GM18508 (cell line): ENCODE data around the gene HINT3.
"Not testable (repeated sequence)": the region's sequence is repeated elsewhere in the genome, so short reads cannot be mapped to it uniquely, and the experiment has no call there.

Experiments used
- ATAC-seq: cut with Tn5 transposase; IDR thresholded peaks from one replicate; pipeline ENCODE4 v1.9.1; 2021; ENCODE audit warnings: moderate number of reproducible peaks; ENCODE audit not compliant: insufficient read depth, unreplicated experiment

Gene HINT3

DNA sequence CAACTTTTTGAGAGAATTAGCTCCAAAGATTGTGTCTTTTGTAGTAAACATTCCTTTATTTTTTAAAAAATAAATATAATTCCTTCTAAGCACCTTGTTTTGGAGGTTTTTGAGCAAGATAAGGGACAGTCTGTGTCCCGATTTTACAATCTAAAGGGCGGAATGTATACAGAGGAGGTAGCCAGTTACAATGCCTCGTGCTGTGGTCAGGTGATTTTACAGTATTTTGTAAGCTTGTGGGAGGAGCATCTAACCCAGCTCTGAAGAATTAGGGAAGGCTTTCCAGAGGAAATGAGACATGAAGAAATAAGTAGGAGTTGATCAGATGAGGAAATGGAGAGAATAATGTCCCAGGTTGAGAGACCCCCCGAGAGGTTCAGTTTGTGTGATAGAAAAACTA, 1.3 kb downstream of the HINT3 start:
- no peak for ATAC-seq

DNA sequence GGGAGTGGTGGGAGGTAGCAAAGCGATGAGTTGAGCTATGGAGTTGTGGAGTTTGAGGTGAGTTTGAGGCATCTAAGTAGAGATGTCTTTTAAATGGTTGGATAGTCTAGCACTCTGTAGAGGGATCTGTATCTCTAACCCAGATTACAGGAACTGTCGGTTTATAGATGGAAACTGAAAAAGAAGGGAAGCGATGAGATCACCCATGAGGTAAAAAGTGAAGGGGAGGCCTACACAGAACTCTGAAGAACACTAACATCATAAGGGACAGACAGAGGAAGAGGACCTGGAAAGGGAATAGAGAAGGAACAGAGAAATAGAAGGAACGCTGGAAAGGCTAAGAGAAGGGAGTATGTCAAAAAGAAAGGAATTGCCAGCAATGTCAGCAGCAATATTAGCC, 2.5 kb downstream of the HINT3 start:
- ATAC-seq, result no peak

DNA sequence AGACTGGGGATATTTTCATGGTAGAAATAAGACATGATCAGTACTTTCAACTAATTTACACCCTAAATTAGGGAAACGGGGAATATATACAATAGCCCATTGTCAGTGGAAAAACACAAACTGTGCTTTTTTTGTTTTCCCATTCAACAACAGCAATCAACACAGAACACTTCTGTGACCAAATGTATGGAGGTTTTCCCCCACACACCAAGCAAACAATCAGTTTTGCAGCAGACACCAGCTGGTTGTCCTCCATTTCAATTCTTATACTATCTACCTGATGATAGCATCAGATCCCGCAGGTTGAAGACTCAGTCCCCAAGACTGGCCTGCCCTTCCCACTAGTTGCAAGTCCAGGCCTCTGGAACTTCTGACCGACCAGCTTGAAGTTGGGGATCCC, 4.5 kb downstream of the HINT3 start:
- ATAC-seq, result no peak

DNA sequence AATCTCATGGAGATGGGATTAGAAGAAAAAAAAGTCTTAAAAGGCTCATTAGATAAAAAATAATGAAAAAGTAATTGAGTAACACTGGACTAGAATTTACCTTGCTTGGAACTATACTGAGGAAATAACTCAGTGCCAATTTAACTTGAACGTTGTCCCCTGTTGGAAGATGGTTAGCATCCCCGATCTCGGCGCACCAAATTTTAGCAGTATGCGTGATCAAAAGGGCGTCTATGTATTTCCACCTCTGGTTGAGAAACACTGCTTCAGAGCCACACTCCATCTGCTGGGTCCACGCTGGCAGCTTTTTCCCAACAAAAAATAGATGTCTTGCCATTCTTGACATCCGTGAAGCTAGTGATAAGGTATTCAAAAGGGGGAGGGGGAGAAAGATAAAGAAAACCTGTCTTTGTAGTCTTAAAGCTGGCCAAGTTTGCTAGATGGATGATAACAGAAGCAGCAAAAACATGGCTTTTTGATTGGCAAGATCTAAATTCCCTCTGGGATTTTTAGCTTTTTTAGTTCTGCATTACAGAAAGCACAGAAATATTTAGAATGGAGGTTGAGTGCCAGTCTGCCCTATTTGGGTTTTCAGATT, 6.4 kb downstream of the HINT3 start:
- ATAC-seq, result no peak

DNA sequence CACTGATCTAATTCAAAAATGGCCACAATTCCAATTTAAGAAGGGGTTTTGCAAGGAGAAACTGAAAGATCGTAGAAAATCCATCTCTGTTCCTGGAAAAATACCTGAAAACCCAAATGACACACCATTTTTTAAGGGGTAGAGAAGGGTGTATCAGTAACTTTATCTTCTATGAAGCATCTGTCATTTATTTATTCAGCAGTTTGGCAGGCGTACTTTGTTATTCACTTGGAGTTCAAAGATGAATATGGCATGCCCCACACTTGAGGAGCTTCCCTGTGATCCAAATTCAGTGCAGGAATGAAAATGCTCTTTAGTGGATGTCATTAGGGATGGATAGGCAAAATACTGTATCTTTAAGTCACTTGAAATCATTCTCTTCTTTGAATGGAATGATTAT, 7.2 kb downstream of the HINT3 start:
- no peak for ATAC-seq

DNA sequence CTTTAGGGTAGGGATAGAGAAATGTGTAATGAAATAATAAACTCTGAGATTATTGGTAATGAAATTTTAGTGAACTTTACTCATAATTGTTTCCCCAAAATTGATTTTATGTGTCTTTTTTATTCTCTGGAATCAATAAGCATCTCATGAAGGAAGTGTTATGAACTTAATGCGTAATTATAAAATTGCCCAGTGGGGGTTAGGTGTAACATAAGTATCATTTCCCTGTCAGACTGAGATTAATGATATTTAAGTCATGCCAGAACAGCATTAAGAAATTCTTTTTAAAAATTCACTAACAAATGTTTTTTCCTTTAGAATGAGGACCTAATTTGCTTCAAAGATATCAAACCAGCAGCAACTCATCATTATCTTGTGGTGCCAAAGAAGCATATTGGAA, 10.0 kb downstream of the HINT3 start:
- ATAC-seq, result no peak

DNA sequence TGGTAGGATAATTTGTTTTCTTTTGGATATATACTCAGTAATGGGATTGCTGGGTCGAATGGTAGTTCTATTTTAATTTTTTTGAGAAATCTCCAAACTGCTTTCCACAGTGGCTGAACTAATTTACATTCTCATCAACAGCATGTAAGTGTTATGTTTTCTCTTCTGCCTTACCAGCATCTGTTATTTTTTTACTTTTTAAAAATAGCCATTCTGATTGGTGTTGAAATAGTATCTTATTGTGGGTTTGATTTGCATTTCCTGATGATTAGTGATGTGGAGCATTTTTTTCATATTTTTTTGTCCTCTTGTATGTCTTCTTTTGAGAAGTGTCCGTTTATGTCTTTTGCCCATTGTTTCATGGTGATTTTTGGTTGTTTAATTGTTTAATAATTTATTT, 11.9 kb downstream of the HINT3 start:
- ATAC-seq, result no peak

DNA sequence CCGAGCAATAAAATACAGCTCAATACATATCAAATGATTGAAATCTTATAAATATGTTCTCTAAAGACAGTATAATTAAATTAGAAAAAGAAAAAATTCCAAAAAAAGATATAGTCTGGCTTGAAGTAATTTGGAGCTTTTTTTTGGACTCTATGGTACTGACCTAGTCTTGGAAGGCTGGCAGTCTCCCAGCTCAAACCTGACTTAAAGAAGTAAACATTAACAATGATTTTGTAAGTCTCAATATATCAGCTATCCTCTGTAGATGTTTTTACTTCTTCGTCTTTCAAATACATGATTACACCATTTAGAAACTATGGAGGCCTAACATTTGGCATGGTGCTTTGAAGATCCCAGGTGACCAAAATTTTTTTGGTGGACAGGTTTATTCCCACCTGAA, 14.2 kb downstream of the HINT3 start:
- ATAC-seq, result no peak

DNA sequence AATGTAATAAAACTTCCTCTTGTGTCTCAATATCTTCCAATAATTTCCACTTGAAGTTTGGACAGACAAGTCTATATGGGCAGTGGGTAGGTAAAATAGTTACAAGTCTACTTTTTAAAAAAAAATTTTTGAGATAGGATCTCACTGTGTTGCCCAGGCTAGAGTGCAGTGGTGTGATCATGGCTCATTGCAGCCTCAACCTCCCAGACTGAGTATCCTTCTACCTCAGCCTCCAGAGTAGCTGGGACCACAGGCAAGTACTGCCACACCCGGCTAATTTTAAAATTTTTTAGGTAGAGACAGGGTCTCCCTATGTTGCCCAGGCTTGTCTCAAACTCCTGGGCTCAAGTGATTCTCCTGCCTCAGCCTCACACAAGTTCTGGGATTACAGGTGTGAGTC, 15.9 kb downstream of the HINT3 start:
- not testable (repeated sequence) for ATAC-seq

DNA sequence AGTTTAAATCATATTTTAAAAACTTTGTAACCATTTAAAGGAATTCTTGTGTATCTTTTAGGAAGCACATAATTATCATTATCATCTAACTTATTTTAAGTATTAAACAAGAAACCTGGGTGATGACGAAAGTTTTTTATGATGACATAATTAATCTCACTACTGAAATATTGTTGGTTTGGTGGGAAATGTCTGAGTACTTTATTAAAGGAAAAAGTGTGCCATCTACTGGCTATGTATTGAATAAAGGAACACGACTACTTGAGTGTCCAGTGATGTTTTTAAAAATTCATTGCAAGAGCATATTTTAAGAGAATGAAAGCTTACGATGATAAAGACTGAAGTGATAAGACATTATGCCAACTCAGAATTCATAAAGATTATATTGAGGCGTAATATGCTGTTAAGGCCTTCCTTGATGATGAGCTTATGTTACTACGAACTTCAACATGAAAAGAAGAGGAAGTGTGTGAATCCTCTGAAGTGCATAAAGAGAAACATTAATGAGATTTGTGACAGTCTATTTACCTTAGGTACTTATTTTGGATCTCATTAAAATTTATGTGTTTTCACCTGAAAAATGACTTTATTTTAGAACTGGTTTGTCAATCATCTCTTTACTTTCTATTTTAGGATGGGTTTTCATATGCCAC, 17.8 kb downstream of the HINT3 start:
- peak; percentile 66 for ATAC-seq

DNA sequence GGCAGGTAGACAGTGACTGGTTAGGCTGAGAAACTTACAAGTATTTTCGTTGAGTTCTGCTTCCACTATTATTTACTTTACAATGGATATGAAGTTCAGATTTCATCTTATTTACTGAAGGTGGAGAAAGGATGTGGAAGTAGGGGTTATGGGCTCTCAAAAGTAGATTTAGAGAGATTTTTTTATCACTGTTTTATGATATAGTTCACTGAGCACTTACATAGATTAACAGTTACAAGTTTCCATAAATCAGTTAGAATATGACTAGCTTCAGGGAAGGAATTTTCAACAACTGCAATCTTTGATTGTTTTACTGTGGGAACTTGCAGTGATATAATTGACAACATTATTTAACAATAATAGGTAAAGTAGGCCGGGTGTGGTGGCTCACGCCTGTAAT, 22.5 kb downstream of the HINT3 start:
- ATAC-seq, result no peak

DNA sequence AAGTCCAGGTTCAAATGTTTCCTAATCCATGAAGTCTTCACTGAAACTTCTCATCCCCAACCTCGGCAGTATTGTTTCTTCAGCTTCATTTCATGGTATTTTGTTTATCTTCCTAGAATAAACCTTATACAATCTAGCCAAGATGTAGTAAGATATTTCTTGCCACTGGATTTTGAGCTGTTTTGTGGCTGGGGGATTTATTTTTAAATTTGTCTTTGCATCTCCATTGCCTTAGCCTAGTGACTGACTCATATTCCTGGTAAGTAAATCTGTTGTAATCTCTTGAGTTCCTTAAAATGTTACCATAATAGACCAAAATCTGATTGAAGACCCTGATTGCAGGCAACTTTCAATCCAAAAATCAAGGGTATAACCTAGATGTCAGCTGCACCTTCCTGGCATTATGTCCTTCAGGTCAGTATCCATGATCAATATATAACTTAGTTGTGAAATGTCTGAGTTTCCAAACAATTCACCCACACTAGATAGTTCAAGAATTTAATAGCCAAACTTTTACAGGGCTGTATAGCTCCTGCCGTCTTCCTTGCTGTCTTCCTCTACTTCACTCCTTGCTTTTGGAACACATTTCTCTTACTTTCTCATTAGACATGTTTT, 25.1 kb downstream of the HINT3 start:
- no peak for ATAC-seq

DNA sequence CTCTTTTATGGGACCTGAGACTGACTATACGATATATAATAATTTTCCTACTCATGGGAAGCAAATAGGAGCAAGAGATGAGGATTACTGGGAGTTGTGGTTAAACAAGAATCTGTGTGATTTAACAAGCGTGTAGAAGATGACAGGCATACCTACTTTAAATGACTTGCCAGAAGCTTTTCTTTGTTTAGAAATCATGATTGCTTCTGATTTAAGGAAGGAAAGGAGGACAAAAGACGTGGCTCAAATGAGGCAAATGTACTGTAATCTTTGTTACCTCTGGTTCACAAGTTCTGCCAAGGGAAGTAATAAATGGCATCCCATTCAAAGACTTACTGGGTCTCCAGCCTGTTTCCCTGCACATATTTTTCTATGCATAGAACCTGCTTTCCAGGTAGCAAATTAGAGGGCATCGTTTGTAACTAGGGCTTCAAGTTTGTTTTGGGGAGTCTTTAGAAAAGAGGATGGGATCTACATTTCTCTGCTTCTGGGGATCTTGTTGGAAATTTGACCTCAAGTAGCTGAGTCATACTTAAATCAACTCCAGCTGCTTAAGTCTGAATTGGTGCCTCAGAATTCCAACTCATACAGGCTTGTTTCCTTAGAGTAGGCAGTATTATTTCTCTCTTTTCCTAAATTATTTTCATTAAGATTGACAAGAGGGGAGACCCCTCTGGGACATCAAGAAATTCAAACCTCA, 26.8 kb downstream of the HINT3 start:
- no peak for ATAC-seq

DNA sequence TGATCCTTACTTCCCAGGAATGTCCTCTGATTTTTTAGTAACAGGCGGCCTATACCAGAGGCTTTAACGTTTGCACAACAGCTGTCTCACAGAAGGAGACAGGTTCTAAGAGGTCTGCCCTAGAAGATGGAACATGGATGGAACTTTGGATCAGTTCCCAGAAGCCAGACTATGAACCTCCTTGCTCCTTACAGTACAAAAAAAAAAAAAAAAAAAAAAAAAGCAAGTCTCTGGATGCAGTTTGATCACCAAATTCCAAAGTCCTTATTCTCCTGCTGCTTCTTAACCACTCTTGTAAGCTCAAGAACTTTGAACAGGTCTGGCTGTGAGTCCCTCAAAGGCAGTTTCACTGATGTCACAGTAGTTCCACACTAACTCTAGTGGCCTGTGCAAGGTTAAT, 27.7 kb downstream of the HINT3 start:
- no peak for ATAC-seq

DNA sequence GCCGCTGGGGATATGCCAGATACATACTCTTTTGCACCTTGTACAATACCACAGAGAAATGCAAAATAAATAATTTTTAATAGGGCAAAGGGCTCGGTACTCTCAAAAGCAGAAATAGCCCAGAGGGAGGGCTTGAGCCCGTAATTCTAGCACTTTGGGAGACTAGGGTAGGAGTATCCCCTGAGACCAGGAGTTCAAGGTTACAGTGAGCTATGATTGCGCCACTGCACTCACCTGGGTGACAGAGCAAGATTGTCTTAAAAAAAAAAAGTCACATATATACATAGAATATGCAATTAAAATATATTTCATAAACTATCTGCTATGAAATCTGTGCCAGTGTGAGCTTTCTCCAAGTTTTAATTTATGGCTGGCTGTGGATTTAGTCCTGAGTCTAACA, 29.0 kb downstream of the HINT3 start:
- ATAC-seq, result no peak

DNA sequence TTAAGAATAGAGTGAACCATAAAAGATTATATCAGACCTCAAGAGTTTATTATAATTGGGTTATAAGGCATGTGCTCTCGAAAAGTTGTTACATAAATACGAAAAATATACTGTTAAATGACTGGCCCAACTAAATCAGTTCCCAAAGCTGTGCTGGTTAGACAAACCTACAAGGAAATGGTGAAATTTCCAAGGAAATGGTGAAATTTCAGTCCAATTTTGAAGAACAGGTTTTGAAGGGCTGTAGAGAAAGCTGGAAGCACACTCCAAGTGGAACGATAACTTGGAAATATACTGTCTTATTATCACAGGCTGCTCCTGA, 29.4 kb downstream of the HINT3 start:
- ATAC-seq, result no peak

DNA sequence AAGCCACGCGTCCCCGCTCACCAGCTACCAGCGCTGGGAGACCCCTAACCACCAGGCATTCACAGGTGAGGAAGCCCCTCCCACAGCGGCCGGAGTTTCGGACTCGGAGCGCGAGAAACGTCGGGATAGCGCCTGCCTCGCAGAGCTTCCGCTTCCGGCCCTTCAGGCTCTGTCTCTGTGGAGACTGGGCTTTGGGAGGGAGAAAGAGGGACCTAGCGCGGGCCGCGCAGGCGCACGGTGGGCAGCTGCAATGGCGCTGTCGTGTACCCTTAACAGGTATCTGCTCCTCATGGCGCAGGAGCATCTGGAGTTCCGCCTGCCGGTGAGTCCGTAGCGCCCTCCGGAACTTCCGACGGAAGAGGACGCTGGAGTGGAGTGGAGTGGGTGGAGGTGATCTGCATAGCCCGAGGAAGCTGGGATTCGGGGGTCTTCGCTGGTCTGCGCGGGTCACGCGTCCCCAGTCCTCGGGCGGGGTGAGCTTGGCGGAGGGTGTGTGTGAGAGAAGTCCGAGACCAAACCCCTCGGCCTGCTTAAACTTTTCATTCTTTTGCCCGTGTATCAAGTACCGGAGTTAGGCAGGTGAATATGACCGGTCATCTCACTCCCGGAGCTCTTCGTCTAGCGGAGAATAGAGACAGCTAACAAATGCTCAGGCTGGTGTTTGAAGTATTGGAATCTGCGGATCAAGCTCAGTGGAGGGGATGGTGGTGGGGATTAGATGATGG, 29.9 kb downstream of the HINT3 start, which contains the start of gene TRMT11:
TRMT11 (plus strand) TSS at position 240 of the 725 bp plus-strand sequence; CDS start at position 251, 11 bp downstream.
- ATAC-seq, result peak; percentile 91

DNA sequence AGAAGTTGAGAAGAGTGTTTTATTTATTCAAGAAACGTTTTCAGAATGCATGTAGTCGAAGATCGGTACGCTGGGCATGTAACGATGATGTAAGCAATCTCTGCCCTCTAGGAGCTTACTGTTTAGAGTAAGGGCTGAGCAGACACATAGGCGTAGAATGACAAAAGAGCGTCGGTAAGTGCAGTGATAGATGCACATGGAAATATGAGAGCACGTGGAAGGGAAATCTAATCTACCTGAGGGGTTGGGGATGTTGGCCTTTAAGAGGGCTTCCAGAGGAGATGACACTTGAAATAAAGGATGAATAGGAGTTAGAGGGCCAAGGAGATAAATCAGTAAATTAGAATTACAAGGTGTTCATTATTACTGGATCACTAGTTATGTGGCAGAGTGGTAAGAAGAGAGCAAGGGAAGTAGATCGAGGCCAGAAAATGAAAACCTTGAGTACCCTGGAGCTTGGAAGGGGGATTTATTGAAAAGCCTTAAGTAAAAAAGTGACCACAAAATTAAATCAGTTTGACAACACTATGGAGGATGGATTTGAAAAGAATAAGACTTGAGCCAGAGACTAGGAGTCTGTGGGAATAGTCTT, 30.6 kb downstream of the HINT3 start:
- ATAC-seq, result peak; percentile 13

DNA sequence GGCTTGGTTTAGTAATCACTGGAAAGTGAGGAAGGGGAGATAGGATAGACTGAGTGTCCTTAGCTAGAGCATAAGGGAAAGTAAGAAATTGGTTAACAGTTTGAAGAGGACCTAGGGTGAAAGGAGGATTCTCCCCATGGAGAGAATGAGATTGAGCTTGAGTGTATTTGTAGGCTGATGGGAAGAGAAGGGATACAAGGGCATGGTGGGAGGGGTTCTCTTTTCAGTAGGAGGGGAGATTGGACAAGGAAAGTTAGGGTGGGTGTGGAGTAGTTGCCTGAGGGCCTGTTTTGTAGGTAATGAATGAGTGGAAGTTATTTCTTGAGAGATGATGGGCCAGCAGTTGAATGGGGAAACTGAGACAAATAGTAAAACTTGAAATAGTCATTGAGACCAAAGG, 31.7 kb downstream of the HINT3 start:
- no peak for ATAC-seq

DNA sequence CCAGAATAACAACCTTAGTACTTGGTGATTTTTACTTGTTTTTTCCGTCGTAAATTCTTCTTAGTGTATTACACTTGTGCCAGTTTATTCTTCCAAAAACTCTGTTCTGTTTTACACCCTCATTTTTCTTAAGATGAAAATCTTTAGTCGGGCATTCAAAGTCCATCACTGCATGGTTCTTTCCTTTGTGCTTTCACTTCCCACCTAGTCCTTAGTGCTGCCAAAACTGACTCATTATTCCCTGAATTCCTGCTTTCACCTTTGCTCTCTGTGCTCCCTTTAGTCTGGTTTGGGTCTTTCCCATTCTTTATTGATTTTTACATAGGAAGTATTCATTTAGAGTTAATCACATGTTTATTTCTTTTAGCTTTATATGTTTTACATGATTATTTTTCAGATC, 33.1 kb downstream of the HINT3 start:
- ATAC-seq, result no peak
